GM21723 (cell line): ENCODE data around the gene SLC46A3.
"Not testable (repeated sequence)": the region's sequence is repeated elsewhere in the genome, so short reads cannot be mapped to it uniquely, and the experiment has no call there.

ENCODE experiments used
- ATAC-seq: cut with Tn5 transposase; IDR thresholded peaks from one replicate; pipeline ENCODE4 v1.9.1; 2021; ENCODE audit warnings: mild to moderate bottlenecking, moderate library complexity; ENCODE audit not compliant: unreplicated experiment

Gene SLC46A3

GRCh38 chr13:28734906-28735305, 16.1 kb upstream of the SLC46A3 start:
- ATAC-seq, result no peak

GRCh38 chr13:28730762-28731161, 12.0 kb upstream of the SLC46A3 start:
- no peak for ATAC-seq

GRCh38 chr13:28729541-28729940, 10.8 kb upstream of the SLC46A3 start:
- no peak for ATAC-seq

GRCh38 chr13:28728642-28729041, 9.9 kb upstream of the SLC46A3 start:
- ATAC-seq, result no peak

- ATAC-seq, result no peak
These were observed 6.4 kb upstream of the SLC46A3 start for GRCh38 chr13:28725046-28725610.

- ATAC-seq, result no peak
These were observed 5.0 kb upstream of the SLC46A3 start for GRCh38 chr13:28723806-28724205.

GRCh38 chr13:28719227-28720055, 671 bp upstream of the SLC46A3 start:
- ATAC-seq, result no peak

GRCh38 chr13:28718196-28718542, 601 bp downstream of the SLC46A3 start:
- ATAC-seq, result peak; percentile 12

- no peak for ATAC-seq
These were observed 1.6 kb downstream of the SLC46A3 start for GRCh38 chr13:28717170-28717569.

- no peak for ATAC-seq
These were observed 2.3 kb downstream of the SLC46A3 start for GRCh38 chr13:28716511-28716910.

- ATAC-seq, result no peak
These were observed 4.1 kb downstream of the SLC46A3 start for GRCh38 chr13:28714651-28715050.

GRCh38 chr13:28710161-28710560, 8.6 kb downstream of the SLC46A3 start:
- no peak for ATAC-seq

- peak; percentile 99 for ATAC-seq
These were observed 10.9 kb downstream of the SLC46A3 start for GRCh38 chr13:28707629-28708427.

GRCh38 chr13:28705461-28706083, 13.2 kb downstream of the SLC46A3 start:
- no peak for ATAC-seq

- no peak for ATAC-seq
These were observed 13.9 kb downstream of the SLC46A3 start for GRCh38 chr13:28704919-28705318.

GRCh38 chr13:28704282-28704681, 14.5 kb downstream of the SLC46A3 start:
- ATAC-seq, result no peak

GRCh38 chr13:28699246-28699645, 19.5 kb downstream of the SLC46A3 start:
- ATAC-seq, result no peak

GRCh38 chr13:28697441-28697840, 21.3 kb downstream of the SLC46A3 start:
- no peak for ATAC-seq

- not testable (repeated sequence) for ATAC-seq
These were observed 24.9 kb downstream of the SLC46A3 start for GRCh38 chr13:28693605-28694491.

GRCh38 chr13:28685892-28686291, 32.9 kb downstream of the SLC46A3 start:
- no peak for ATAC-seq
